DOHH2 (cell line): ENCODE measurements around the gene AP3S1.

ENCODE experiments used
- EZH2phosphoT487 ChIP-seq: fragments of 200-600 bp; sonication (generic); IDR thresholded peaks from 2 replicates; pipeline ENCODE4 v1.6.1; 2017; ENCODE audit warnings: borderline replicate concordance, mild to moderate bottlenecking, antibody characterized with exemption, low read length, moderate library complexity, mixed read lengths
- TF ChIP-seq, protein P1 (sequence below): fragments of 200-600 bp; sonication (generic); IDR thresholded peaks from one replicate; pipeline ENCODE4 v1.5.1; 2014; ENCODE audit warnings: antibody characterized with exemption, mild to moderate bottlenecking, low read depth, low read length; ENCODE audit not compliant: poor library complexity, severe bottlenecking

GRCh38 chr5:115850744-115851416, 9.1 kb downstream of the AP3S1 start:
- TF ChIP-seq, protein P1, sequence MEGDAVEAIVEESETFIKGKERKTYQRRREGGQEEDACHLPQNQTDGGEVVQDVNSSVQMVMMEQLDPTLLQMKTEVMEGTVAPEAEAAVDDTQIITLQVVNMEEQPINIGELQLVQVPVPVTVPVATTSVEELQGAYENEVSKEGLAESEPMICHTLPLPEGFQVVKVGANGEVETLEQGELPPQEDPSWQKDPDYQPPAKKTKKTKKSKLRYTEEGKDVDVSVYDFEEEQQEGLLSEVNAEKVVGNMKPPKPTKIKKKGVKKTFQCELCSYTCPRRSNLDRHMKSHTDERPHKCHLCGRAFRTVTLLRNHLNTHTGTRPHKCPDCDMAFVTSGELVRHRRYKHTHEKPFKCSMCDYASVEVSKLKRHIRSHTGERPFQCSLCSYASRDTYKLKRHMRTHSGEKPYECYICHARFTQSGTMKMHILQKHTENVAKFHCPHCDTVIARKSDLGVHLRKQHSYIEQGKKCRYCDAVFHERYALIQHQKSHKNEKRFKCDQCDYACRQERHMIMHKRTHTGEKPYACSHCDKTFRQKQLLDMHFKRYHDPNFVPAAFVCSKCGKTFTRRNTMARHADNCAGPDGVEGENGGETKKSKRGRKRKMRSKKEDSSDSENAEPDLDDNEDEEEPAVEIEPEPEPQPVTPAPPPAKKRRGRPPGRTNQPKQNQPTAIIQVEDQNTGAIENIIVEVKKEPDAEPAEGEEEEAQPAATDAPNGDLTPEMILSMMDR: no peak
- TF ChIP-seq EZH2phosphoT487: no peak
